ENCODE results near the gene SAMD13. TPM values are rescaled to one million over a fixed set of nuclear protein-coding genes. Genes with fewer than 3 reads are reported as not detected.

Gene SAMD13
- total and polyA plus RNA-seq, 10 of the 15 experiments (the other 5 are each of a cell fraction or from before 2014, with no cell fraction given): 0.81 to 1.9 (median 1.2) TPM; not detected in 1

DNA sequence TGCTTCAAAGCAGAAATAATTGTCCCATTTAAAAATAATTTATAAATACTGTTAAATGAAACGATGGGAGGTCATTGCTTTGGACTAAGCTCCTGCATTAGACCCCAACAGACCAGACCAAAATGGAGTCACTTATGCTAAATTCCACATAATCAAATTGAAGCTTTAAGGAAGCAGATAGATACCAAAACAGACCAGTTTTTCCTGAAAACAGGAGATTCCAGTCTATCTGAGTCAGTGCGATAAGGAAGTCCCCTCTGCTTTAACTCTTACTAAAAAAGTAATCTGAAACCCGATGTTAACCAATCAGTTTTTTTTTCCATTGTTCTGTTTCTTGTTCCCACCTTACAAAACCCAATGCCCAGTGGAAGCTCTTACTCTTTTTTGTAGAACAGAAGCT is 80.6 kb downstream of the SAMD13 start:
- H3K9me3 ChIP-seq (replicated peaks; ENCODE audit: control insufficient read depth, insufficient read depth, low read length): no peaks in the 10 kb centered on the region
- no peak overlapping the region for H3K27ac ChIP-seq (ENCODE audit: control insufficient read depth, insufficient read depth)
- no peaks in the 10 kb centered on the region for H4K20me1 ChIP-seq (ENCODE audit: control insufficient read depth, insufficient read depth)
- intact Hi-C loops (cut with micrococcal nuclease; ENCODE audit: unreplicated experiment): no loop called here
- no TSS peak for BruUV-seq (replicated peaks)
- POLR2A ChIA-PET: no interaction called here
- SMC1A ChIA-PET (ENCODE audit: uncharacterized antibody, unreplicated experiment): interaction anchor here (1.1 to 3.8 kb wide), 3 partner anchors 8 to 51 kb away, joined by 3 to 14 read pairs (median 3); no protein-coding TSS in a partner anchor
- no peak overlapping the region for H2AFZ ChIP-seq (ENCODE audit: control insufficient read depth, low read depth, low read length)
- H3K27me3 ChIP-seq (replicated peaks in 1 of 2; ENCODE audit: control insufficient read depth in 2 of 2, insufficient read depth in 2 of 2, low read length in 1 of 2): no peaks in the 10 kb centered on the region
- DNase-seq (ENCODE audit: low read depth, low spot score) (no peak), FAIRE-seq (no peak), ATAC-seq (no peak)
- in situ Hi-C loops (cut with MboI): no loop called here
- H3K9ac ChIP-seq (ENCODE audit: control insufficient read depth, insufficient read depth, low read length): no peak overlapping the region
- H3K79me2 ChIP-seq (ENCODE audit: control insufficient read depth, insufficient read depth, low read length): no peaks in the 10 kb centered on the region
- RAD21 ChIA-PET (ENCODE audit: unreplicated experiment): no interaction called here
- no peaks in the 10 kb centered on the region for H3K4me1 ChIP-seq (ENCODE audit: control insufficient read depth, insufficient read depth, low read length)
- 83% methylated on average over 3 of the region's 3 CpGs for WGBS (ENCODE audit: insufficient coverage, insufficient replicate concordance, low lambda C conversion rate, missing lambda C conversion rate)
- no peaks in the 10 kb centered on the region for H3K36me3 ChIP-seq (ENCODE audit: control insufficient read depth in 2 of 2, insufficient read depth in 2 of 2, low read length in 1 of 2)
- CTCF ChIA-PET: no interaction called here
- no peak overlapping the region for H3K4me3 ChIP-seq
- H3K4me2 ChIP-seq (ENCODE audit: control insufficient read depth, insufficient read depth): no peak overlapping the region
- TF ChIP-seq ZNF274 (IDR thresholded peaks at IDR 0.05; ENCODE audit: insufficient read depth, insufficient read length) (no peak), RUNX3 (IDR thresholded peaks at IDR 0.05; ENCODE audit: low read length) (no peak), SP1 (IDR thresholded peaks at IDR 0.05; ENCODE audit: low read depth, low read length) (no peak), RFX5 (IDR thresholded peaks at IDR 0.05; ENCODE audit: low read depth, low read length) (no peak), NBN (IDR thresholded peaks at IDR 0.05) (no peak), TBL1XR1 (IDR thresholded peaks at IDR 0.05; ENCODE audit: low read depth, low read length) (no peak), STAT1 (conservative IDR thresholded peaks at IDR 0.05) (no peak), SRF (IDR thresholded peaks at IDR 0.05; ENCODE audit: low read depth in 2 of 2, low read length in 2 of 2) (no peak), STAT3 (IDR thresholded peaks at IDR 0.05; ENCODE audit: low read depth, low read length) (no peak), YY1 (IDR thresholded peaks at IDR 0.05; ENCODE audit: low read depth, low read length) (no peak), ZSCAN29 (IDR thresholded peaks at IDR 0.05) (no peak), CHD2 (IDR thresholded peaks at IDR 0.05; ENCODE audit: borderline replicate concordance, low read depth, low read length) (no peak)
- TF ChIP-seq, protein P1, sequence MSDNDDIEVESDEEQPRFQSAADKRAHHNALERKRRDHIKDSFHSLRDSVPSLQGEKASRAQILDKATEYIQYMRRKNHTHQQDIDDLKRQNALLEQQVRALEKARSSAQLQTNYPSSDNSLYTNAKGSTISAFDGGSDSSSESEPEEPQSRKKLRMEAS (IDR thresholded peaks at IDR 0.05; ENCODE audit: low read depth, low read length): no peak
- TF ChIP-seq, protein P2, sequence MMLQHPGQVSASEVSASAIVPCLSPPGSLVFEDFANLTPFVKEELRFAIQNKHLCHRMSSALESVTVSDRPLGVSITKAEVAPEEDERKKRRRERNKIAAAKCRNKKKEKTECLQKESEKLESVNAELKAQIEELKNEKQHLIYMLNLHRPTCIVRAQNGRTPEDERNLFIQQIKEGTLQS (IDR thresholded peaks at IDR 0.05; ENCODE audit: borderline replicate concordance, extremely low read depth, low read depth, low read length): no peak
- TF ChIP-seq, protein P3, sequence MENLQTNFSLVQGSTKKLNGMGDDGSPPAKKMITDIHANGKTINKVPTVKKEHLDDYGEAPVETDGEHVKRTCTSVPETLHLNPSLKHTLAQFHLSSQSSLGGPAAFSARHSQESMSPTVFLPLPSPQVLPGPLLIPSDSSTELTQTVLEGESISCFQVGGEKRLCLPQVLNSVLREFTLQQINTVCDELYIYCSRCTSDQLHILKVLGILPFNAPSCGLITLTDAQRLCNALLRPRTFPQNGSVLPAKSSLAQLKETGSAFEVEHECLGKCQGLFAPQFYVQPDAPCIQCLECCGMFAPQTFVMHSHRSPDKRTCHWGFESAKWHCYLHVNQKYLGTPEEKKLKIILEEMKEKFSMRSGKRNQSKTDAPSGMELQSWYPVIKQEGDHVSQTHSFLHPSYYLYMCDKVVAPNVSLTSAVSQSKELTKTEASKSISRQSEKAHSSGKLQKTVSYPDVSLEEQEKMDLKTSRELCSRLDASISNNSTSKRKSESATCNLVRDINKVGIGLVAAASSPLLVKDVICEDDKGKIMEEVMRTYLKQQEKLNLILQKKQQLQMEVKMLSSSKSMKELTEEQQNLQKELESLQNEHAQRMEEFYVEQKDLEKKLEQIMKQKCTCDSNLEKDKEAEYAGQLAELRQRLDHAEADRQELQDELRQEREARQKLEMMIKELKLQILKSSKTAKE (IDR thresholded peaks at IDR 0.05; ENCODE audit: low read depth, poor library complexity, severe bottlenecking): no peak
- TF ChIP-seq, protein P4, sequence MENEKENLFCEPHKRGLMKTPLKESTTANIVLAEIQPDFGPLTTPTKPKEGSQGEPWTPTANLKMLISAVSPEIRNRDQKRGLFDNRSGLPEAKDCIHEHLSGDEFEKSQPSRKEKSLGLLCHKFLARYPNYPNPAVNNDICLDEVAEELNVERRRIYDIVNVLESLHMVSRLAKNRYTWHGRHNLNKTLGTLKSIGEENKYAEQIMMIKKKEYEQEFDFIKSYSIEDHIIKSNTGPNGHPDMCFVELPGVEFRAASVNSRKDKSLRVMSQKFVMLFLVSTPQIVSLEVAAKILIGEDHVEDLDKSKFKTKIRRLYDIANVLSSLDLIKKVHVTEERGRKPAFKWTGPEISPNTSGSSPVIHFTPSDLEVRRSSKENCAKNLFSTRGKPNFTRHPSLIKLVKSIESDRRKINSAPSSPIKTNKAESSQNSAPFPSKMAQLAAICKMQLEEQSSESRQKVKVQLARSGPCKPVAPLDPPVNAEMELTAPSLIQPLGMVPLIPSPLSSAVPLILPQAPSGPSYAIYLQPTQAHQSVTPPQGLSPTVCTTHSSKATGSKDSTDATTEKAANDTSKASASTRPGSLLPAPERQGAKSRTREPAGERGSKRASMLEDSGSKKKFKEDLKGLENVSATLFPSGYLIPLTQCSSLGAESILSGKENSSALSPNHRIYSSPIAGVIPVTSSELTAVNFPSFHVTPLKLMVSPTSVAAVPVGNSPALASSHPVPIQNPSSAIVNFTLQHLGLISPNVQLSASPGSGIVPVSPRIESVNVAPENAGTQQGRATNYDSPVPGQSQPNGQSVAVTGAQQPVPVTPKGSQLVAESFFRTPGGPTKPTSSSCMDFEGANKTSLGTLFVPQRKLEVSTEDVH (IDR thresholded peaks at IDR 0.05; ENCODE audit: low read depth, partially characterized antibody): no peak
- TF ChIP-seq, protein P5, sequence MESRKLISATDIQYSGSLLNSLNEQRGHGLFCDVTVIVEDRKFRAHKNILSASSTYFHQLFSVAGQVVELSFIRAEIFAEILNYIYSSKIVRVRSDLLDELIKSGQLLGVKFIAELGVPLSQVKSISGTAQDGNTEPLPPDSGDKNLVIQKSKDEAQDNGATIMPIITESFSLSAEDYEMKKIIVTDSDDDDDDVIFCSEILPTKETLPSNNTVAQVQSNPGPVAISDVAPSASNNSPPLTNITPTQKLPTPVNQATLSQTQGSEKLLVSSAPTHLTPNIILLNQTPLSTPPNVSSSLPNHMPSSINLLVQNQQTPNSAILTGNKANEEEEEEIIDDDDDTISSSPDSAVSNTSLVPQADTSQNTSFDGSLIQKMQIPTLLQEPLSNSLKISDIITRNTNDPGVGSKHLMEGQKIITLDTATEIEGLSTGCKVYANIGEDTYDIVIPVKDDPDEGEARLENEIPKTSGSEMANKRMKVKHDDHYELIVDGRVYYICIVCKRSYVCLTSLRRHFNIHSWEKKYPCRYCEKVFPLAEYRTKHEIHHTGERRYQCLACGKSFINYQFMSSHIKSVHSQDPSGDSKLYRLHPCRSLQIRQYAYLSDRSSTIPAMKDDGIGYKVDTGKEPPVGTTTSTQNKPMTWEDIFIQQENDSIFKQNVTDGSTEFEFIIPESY (IDR thresholded peaks at IDR 0.05): no peak
- TF ChIP-seq, protein P6, sequence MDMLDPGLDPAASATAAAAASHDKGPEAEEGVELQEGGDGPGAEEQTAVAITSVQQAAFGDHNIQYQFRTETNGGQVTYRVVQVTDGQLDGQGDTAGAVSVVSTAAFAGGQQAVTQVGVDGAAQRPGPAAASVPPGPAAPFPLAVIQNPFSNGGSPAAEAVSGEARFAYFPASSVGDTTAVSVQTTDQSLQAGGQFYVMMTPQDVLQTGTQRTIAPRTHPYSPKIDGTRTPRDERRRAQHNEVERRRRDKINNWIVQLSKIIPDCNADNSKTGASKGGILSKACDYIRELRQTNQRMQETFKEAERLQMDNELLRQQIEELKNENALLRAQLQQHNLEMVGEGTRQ (IDR thresholded peaks at IDR 0.05; ENCODE audit: borderline replicate concordance, low read depth, low read length): no peak

All from GM12878 (cell line).